Activated T-helper 1 cell treated with Interleukin-2 at 50 U/mL for 16 hours (primary cell): ENCODE data around the gene HDAC2.
"Not testable (repeated sequence)": the region's sequence is repeated elsewhere in the genome, so short reads cannot be mapped to it uniquely, and the experiment has no call there.

Source experiments
- DNase-seq: peaks from one replicate; pipeline ENCODE4 v3.0.0-alpha.2; 2020; ENCODE audit warnings: low read depth

The HDAC2 gene

GRCh38 chr6:113971741-113972140, 793 bp upstream of the HDAC2 start:
- DNase-seq: no peak

GRCh38 chr6:113969888-113970804, 802 bp downstream of the HDAC2 start:
- peak; percentile 23 for DNase-seq

GRCh38 chr6:113968472-113968871, 2.5 kb downstream of the HDAC2 start:
- no peak for DNase-seq

- no peak for DNase-seq
Observed at GRCh38 chr6:113967777-113968176, 3.2 kb downstream of the HDAC2 start.

- no peak for DNase-seq
Observed at GRCh38 chr6:113960795-113961194, 10.2 kb downstream of the HDAC2 start.

GRCh38 chr6:113959235-113959634, 11.7 kb downstream of the HDAC2 start:
- DNase-seq: no peak

- DNase-seq: no peak
Observed at GRCh38 chr6:113954653-113955052, 16.3 kb downstream of the HDAC2 start.

GRCh38 chr6:113953346-113953745, 17.6 kb downstream of the HDAC2 start:
- DNase-seq: no peak

GRCh38 chr6:113949499-113949898, 21.4 kb downstream of the HDAC2 start:
- DNase-seq: no peak

GRCh38 chr6:113944701-113945100, 26.2 kb downstream of the HDAC2 start:
- DNase-seq: no peak

GRCh38 chr6:113939825-113940224, 31.1 kb downstream of the HDAC2 start:
- DNase-seq: no peak

- DNase-seq: no peak
Observed at GRCh38 chr6:113936093-113936934, 34.6 kb downstream of the HDAC2 start.

GRCh38 chr6:113934101-113934500, 36.8 kb downstream of the HDAC2 start:
- DNase-seq: no peak

GRCh38 chr6:113931907-113932306, 39.0 kb downstream of the HDAC2 start:
- DNase-seq: not testable (repeated sequence)

GRCh38 chr6:113930183-113930582, 40.8 kb downstream of the HDAC2 start:
- DNase-seq: no peak

GRCh38 chr6:113927001-113927400, 43.9 kb downstream of the HDAC2 start:
- DNase-seq: no peak

- no peak for DNase-seq
Observed at GRCh38 chr6:113925378-113925777, 45.6 kb downstream of the HDAC2 start.

GRCh38 chr6:113924312-113924723, 46.6 kb downstream of the HDAC2 start:
- DNase-seq: no peak

GRCh38 chr6:113923526-113923925, 47.4 kb downstream of the HDAC2 start:
- DNase-seq: no peak

- no peak for DNase-seq
Observed at GRCh38 chr6:113921299-113921904, 49.5 kb downstream of the HDAC2 start.

- DNase-seq: no peak
Observed at GRCh38 chr6:113920663-113921267, 50.2 kb downstream of the HDAC2 start.

- not testable (repeated sequence) for DNase-seq
Observed at GRCh38 chr6:113910285-113910684, 60.7 kb downstream of the HDAC2 start.
